LNCAP (cell line): Measurements from ENCODE around the gene CDS2.

Experiments
- TF ChIP-seq, protein P1 (sequence below): fragments of 450-650 bp; IDR thresholded peaks from 2 replicates; pipeline ENCODE4 v1.5.1; 2017; ENCODE audit warnings: mild to moderate bottlenecking

Gene CDS2

GRCh38 chr20:5156675-5157448, 30.1 kb downstream of the CDS2 start:
- TF ChIP-seq, protein P1, sequence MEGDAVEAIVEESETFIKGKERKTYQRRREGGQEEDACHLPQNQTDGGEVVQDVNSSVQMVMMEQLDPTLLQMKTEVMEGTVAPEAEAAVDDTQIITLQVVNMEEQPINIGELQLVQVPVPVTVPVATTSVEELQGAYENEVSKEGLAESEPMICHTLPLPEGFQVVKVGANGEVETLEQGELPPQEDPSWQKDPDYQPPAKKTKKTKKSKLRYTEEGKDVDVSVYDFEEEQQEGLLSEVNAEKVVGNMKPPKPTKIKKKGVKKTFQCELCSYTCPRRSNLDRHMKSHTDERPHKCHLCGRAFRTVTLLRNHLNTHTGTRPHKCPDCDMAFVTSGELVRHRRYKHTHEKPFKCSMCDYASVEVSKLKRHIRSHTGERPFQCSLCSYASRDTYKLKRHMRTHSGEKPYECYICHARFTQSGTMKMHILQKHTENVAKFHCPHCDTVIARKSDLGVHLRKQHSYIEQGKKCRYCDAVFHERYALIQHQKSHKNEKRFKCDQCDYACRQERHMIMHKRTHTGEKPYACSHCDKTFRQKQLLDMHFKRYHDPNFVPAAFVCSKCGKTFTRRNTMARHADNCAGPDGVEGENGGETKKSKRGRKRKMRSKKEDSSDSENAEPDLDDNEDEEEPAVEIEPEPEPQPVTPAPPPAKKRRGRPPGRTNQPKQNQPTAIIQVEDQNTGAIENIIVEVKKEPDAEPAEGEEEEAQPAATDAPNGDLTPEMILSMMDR: no peak

DNA sequence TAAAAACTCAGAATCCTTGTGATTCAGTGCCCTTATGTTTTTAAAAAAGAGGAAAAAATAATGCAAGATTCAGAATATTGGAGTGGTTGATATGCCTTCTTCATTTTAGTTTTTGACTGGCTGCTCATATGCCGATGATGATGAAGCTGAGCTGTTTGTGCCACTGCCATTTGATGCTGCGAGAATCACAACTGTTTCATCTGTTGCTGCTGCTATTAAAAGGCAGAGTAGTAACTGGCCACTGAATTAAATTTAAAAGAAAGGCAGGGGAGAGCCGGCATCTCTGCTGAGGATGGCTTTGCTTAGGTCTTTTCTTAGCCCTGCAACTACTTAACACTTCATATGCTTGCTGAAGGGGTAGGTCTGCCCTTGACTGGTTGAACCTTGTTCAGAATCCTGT, 33.1 kb downstream of the CDS2 start:
- TF ChIP-seq, protein P1: no peak

DNA sequence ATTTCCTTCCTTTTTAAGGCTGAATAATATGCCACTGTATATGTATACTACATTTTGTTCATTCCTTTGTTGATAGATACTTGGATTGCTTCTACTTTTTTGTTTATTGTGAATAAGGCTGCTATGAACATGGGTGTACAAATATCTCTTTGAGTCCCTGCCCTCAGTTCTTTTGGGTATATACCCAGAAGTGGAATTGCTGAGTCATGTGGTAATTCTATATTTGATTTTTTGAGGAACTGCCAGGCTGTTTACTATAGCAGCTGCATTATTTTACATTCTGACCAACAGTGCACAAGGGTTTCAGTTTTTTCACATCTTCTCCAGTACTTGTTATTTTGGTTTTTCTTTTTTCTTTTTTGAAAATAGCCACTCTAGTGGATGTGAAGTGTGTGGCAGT, 34.1 kb downstream of the CDS2 start:
- TF ChIP-seq, protein P1: no peak

DNA sequence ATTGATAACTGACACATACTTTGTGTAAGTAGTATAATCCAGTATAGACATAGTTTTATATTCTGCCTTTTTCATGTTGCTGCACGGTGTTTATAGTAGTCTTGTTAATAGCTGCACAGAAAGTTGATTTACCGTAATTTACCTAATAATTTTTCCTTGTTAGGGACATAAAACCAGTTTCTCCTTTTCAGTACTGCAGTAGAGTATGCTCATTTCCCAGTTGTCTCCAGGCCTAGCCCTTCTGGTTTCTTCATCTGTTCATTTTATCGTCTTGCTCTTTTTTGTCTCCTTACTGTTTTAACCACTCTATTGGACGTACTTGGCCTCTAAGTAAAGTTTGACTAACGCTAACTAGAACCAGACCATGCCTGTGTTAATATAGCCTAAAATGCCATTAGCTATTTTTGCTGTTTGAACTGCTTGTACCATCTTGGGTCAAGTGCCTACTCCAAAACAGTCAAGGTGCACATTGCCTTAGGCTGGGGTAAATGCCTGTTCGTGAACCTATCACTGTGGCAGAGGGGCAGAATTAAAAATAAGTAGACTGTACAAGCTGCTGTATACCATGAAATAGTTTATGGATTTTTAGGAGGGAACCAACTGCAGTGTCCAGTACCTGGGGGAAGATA, 34.8 kb downstream of the CDS2 start:
- TF ChIP-seq, protein P1: no peak

DNA sequence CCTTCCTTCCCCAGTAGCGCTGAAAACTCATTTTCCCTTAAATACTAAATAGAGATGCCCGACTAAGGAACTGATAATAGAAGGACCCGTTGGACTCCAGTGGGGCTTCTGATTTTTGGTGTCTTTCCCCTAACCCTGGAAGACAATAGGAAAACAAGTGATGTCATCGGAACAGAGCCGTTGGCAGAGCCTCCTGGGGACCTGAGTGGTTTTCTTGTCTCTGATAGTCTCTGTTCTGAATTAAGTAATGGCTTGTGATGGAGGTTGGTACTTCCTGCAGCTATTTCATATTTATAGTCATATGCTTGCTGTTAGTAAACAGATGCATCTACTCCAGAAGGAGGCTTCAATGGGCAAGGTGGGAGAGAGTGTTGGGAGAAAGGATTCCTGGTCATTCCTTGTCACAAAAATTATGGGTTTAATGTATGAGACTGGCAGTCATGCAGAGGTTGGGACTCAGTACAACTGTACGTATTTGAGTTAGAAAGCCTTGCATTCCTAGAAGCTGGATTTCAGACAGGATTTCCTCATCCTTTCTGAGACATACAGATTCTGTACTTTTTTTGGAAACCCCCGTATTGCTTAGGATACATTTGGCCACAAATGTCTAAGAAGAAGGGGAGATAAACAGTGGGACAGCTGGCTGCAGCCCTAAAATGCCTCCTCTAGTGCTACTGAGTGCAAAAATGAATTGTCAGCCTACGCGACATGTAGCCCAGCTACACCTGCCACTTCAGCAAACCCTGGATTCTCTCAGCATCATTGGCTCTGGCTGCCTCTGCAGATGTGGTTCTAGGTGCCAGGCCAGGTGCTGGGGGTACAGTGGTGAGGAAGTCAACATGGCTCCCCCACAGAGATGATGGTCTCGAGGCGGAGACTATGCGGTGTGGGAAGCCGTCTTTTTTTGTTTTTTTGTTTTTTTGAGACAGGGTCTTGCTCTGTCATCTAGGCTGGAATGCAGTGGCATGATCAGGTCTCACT, 38.1 kb downstream of the CDS2 start:
- TF ChIP-seq, protein P1: no peak

GRCh38 chr20:5168651-5169396, 42.0 kb downstream of the CDS2 start:
- TF ChIP-seq, protein P1: no peak

DNA sequence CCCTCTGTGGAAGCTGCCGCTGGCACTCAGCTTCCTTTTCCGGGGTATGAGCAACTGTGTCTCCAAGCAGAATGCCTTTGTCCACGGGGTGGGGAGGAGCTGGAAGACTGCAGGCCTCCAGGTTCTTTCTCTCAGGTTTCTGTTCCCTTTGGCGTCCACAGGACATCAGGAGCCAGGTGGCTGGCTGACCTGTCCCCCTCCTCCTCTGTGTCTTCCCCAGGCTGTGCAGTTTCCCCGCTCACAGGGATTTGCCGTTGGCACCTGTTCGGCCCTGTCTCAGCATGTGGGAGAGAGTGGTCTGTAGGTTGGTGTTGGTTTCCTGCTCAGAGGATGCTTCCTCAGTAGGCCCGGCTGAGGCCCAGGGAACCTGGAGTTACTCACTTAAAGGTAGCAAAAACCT, 43.5 kb downstream of the CDS2 start:
- TF ChIP-seq, protein P1: no peak
